Smooth muscle cell (in vitro differentiated cells): ENCODE results near the gene SORL1. TPM values are rescaled to one million over a fixed set of nuclear protein-coding genes. Genes with fewer than 3 reads are reported as not detected.

Source experiments
- DNase-seq: peaks from one replicate; lab custom pipeline; 2025; ENCODE audit not compliant: unreplicated experiment; lab: John Stamatoyannopoulos, UW
- H2AFZ ChIP-seq: fragments of 200-600 bp; sonication (generic); 2 replicates; pipeline ENCODE4 v1.6.0; 2016; ENCODE audit warnings: antibody characterized with exemption, low read depth, mild to moderate bottlenecking
- H3F3A ChIP-seq: fragments of 200-600 bp; sonication (generic); 2 replicates; pipeline ENCODE4 v1.6.0; 2017; ENCODE audit warnings: antibody characterized with exemption, low read depth
- H3K27ac ChIP-seq: fragments of 200-600 bp; sonication (generic); 2 replicates; pipeline ENCODE4 v1.5.1; 2016; ENCODE audit warnings: low read depth, mild to moderate bottlenecking
- H3K27me3 ChIP-seq: fragments of 200-600 bp; sonication (generic); 2 replicates; pipeline ENCODE4 v1.6.1; 2016; ENCODE audit warnings: low read depth, mild to moderate bottlenecking
- H3K36me3 ChIP-seq: fragments of 200-600 bp; sonication (generic); 2 replicates; pipeline ENCODE4 v1.5.1; 2016; ENCODE audit warnings: low read depth
- H3K4me1 ChIP-seq: fragments of 200-600 bp; sonication (generic); 2 replicates; pipeline ENCODE4 v1.5.1; 2016; ENCODE audit warnings: low read depth
- H3K4me2 ChIP-seq: fragments of 200-600 bp; sonication (generic); 2 replicates; pipeline ENCODE4 v1.6.0; 2016; ENCODE audit warnings: mild to moderate bottlenecking
- H3K4me3 ChIP-seq: fragments of 200-600 bp; sonication (generic); 2 replicates; pipeline ENCODE4 v1.5.1; 2016; ENCODE audit warnings: mild to moderate bottlenecking
- H3K79me2 ChIP-seq: fragments of 200-600 bp; sonication (generic); 2 replicates; pipeline ENCODE4 v1.6.0; 2016; ENCODE audit warnings: low read depth, mild to moderate bottlenecking
- H3K9ac ChIP-seq: fragments of 200-600 bp; sonication (generic); 2 replicates; pipeline ENCODE4 v1.6.0; 2016; ENCODE audit warnings: low read depth
- H3K9me3 ChIP-seq: fragments of 200-600 bp; sonication (generic); replicated peaks from 2 replicates; pipeline ENCODE4 v1.5.1; 2016; ENCODE audit warnings: low read depth
- H4K20me1 ChIP-seq: fragments of 200-600 bp; sonication (generic); 2 replicates; pipeline ENCODE4 v1.6.0; 2016; ENCODE audit warnings: low read depth
- WGBS: methylation state at CpG from one replicate; pipeline ENCODE4 v1.1.7; 2016; ENCODE audit warnings: low lambda C conversion rate; 5-methylcytosine and 5-hydroxymethylcytosine counted together
- polyA plus RNA-seq: library from polyadenylated mRNA; unstranded; fragments of >200 nt; fragmentation: Nextera tagmentation; extraction: Ambion mirVana; gene quantifications from 2 replicates; pipeline ENCODE4 v1.2.1, GENCODE V29; 2016
- total RNA-seq: library from RNA; depleted of rRNA; stranded (reverse); fragments of >200 nt; gene quantifications from 2 replicates; pipeline ENCODE4 v1.2.3, GENCODE V29; 2014
- TF ChIP-seq, protein P1 (sequence below): fragments of 200-600 bp; sonication (generic); IDR thresholded peaks from 2 replicates; pipeline ENCODE4 v1.5.1; 2017; ENCODE audit warnings: borderline replicate concordance, mild to moderate bottlenecking, antibody characterized with exemption; ENCODE audit not compliant: insufficient read depth, poor library complexity, severe bottlenecking

Gene SORL1
- total and polyA plus RNA-seq, 2 experiments from 2014 or later, result 1.2 to 5.8 TPM

DNA sequence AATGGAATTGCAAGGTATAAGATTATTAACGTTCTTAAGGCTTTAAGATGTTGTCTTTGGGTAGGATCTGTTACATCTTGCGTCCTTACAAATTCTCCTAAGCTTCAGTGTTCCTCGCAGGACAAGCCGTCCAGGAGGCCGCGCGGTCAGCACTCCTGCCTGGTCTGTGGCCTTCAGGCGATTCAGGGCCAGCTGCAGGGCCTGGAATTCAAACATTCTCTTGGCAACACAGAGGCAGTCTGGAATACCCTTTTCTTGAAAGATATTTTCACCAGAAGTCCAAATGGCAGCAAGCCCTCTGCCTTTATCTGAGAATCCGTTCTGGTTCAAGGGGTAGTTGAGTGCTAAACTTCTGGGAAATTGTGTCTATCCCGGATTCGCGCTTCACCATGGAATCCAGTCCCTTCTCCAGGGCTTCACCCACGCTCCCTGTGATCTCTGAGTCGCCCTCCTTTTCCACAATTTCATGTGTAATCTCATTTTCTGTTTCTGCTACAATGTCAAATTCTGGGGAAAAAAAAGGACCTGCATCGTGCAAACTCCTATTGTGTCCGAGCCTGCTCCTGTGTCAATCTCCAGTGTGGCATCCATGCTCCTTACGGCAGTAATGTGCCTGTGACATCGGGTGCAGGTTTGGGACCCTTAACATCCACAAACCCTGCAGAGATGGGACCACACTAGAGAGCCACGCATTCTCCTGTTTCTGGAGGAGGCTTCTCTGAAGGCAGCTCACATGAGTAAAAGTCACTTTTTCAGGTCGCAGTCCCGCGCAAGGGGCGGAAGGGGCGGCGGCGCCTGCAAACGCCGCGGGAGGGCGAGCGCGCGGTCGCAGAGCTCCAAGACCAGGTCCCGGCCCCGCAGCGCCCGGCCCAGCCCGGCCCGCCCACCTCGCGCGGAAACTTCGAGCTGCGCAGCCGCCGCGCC lies 25.4 kb upstream of the SORL1 start:
- no peaks in the 10 kb centered on the region for H3K36me3 ChIP-seq
- no peak overlapping the region for H3K9ac ChIP-seq
- no peaks in the 10 kb centered on the region for H3K9me3 ChIP-seq
- peak overlapping the region; percentile 45 for H3K4me3 ChIP-seq
- DNase-seq, result no peak
- H3F3A ChIP-seq, result no peaks in the 10 kb centered on the region
- no peaks in the 10 kb centered on the region for H3K79me2 ChIP-seq
- H2AFZ ChIP-seq, result peak overlapping the region; percentile 96
- WGBS, result 27% methylated on average over 48 of the region's 48 CpGs
- peaks cover 11% of the 10 kb centered on the region for H3K27me3 ChIP-seq
- TF ChIP-seq, protein P1, sequence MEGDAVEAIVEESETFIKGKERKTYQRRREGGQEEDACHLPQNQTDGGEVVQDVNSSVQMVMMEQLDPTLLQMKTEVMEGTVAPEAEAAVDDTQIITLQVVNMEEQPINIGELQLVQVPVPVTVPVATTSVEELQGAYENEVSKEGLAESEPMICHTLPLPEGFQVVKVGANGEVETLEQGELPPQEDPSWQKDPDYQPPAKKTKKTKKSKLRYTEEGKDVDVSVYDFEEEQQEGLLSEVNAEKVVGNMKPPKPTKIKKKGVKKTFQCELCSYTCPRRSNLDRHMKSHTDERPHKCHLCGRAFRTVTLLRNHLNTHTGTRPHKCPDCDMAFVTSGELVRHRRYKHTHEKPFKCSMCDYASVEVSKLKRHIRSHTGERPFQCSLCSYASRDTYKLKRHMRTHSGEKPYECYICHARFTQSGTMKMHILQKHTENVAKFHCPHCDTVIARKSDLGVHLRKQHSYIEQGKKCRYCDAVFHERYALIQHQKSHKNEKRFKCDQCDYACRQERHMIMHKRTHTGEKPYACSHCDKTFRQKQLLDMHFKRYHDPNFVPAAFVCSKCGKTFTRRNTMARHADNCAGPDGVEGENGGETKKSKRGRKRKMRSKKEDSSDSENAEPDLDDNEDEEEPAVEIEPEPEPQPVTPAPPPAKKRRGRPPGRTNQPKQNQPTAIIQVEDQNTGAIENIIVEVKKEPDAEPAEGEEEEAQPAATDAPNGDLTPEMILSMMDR, result peak; percentile 4
- peak overlapping the region; percentile 87 for H3K4me2 ChIP-seq
- peaks cover 9% of the 10 kb centered on the region for H3K4me1 ChIP-seq
- no peak overlapping the region for H3K27ac ChIP-seq
- H4K20me1 ChIP-seq, result no peaks in the 10 kb centered on the region

DNA sequence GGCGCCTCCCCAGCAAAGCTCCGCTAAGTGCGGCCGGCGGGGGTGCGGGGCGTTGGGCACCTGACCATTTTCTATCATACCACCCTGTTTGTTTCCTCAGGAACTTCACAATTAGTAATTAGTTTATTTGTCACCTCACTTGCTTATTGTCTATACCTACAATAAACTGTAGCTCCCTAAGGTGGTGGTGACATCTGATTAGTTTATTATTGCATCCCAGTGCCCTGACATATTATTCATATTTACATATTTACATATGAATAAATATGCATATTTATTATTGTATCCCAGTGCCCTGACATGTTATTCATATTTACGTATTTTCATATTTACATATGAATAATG lies 24.7 kb upstream of the SORL1 start:
- Histone ChIP-seq H3K27me3 (peaks cover 11% of the 10 kb centered on the region), H4K20me1 (no peaks in the 10 kb centered on the region), H3K4me3 (peak overlapping the region; percentile 45), H3K9ac (no peak overlapping the region), H3K9me3 (no peaks in the 10 kb centered on the region), H3K79me2 (no peaks in the 10 kb centered on the region), H3F3A (no peaks in the 10 kb centered on the region), H2AFZ (peak overlapping the region; percentile 96), H3K4me1 (peaks cover 9% of the 10 kb centered on the region), H3K36me3 (no peaks in the 10 kb centered on the region), H3K27ac (no peak overlapping the region), H3K4me2 (peak overlapping the region; percentile 87)
- WGBS, result 14% methylated on average over 8 of the region's 8 CpGs
- TF ChIP-seq, protein P1, result no peak
- no peak for DNase-seq

DNA sequence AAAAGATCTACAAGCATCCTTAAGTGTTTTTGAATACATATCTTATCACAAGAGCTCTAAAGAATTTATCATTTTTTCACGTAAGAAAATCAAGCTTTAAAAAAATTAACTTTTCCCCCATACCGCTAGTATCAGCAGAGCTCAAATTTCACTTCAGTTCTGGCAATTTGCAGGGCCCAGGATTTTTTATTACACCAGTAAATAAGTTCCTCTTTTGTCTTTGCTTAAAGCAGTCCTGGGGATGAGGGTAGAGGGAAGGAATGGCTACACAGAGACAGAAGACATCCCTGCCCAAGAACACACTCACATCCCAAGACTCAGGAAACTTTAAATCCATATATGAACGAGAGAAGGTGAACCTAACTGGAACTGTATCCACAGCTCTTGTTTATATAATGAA lies 22.6 kb upstream of the SORL1 start:
- Histone ChIP-seq H3K27ac (no peak overlapping the region), H3K79me2 (no peaks in the 10 kb centered on the region), H3F3A (no peaks in the 10 kb centered on the region), H2AFZ (no peak overlapping the region), H3K36me3 (no peaks in the 10 kb centered on the region), H4K20me1 (no peaks in the 10 kb centered on the region), H3K4me3 (no peak overlapping the region), H3K4me2 (no peak overlapping the region), H3K9ac (no peak overlapping the region), H3K27me3 (peaks cover 11% of the 10 kb centered on the region), H3K4me1 (peaks cover 9% of the 10 kb centered on the region), H3K9me3 (no peaks in the 10 kb centered on the region)
- 60% methylated on average over 3 of the region's 3 CpGs for WGBS
- TF ChIP-seq, protein P1, result no peak
- DNase-seq, result no peak
